Neuronal stem cell (in vitro differentiated cells): ENCODE measurements around the gene RAB3A.
A peak's percentile ranks its signal among the peaks of the same experiment; 100 is the strongest.

Source experiments
- DNase-seq: peaks from one replicate; pipeline ENCODE4 v3.0.0-alpha.2; 2013; ENCODE audit warnings: low spot score
- H2AFZ ChIP-seq: one replicate; pipeline ENCODE4 v1.6.1; 2013; ENCODE audit warnings: mild to moderate bottlenecking, low read length, inconsistent platforms
- H2AK5ac ChIP-seq: 2 replicates; pipeline ENCODE4 v1.6.1; 2013; ENCODE audit warnings: low read depth, mild to moderate bottlenecking, inconsistent platforms, low read length, moderate library complexity, mixed read lengths
- H2BK120ac ChIP-seq: 2 replicates; pipeline ENCODE4 v1.6.1; 2013; ENCODE audit warnings: low read depth, mild to moderate bottlenecking, inconsistent platforms, low read length, moderate library complexity, mixed read lengths
- H2BK12ac ChIP-seq: one replicate; pipeline ENCODE4 v1.6.1; 2013; ENCODE audit warnings: low read length, inconsistent platforms
- H2BK15ac ChIP-seq: 2 replicates; pipeline ENCODE4 v1.6.1; 2013; ENCODE audit warnings: mild to moderate bottlenecking, low read length, inconsistent platforms, mixed read lengths
- H2BK5ac ChIP-seq: one replicate; pipeline ENCODE4 v1.6.1; 2013; ENCODE audit warnings: inconsistent platforms, mild to moderate bottlenecking, low read length, moderate library complexity
- H3K14ac ChIP-seq: one replicate; pipeline ENCODE4 v1.6.1; 2013; ENCODE audit warnings: low read length, inconsistent platforms
- H3K18ac ChIP-seq: 2 replicates; pipeline ENCODE4 v1.6.1; 2013; ENCODE audit warnings: low read length, inconsistent platforms
- H3K23ac ChIP-seq: 2 replicates; pipeline ENCODE4 v1.6.1; 2013; ENCODE audit warnings: low read depth, mild to moderate bottlenecking, mixed read lengths, low read length, inconsistent platforms; ENCODE audit not compliant: poor library complexity
- H3K27ac ChIP-seq: replicated peaks from 3 replicates; pipeline ENCODE4 v1.5.1; 2013; ENCODE audit warnings: low read length, inconsistent platforms
- H3K27me3 ChIP-seq, 3 experiments: 2 replicates each; pipeline ENCODE4 v1.6.1; 2013; ENCODE audit warnings: low read length in 3 of 3, mild to moderate bottlenecking in 2 of 3, inconsistent platforms in 1 of 3, low read depth in 1 of 3, mixed read lengths in 1 of 3, moderate library complexity in 1 of 3; ENCODE audit not compliant: control insufficient read depth in 3 of 3, insufficient read depth in 3 of 3
- H3K36me3 ChIP-seq, 2 donors: replicated peaks in 1 of 2; 2 replicates each; pipeline ENCODE4 v1.6.1; 2013; ENCODE audit warnings: low read length in 2 of 2; ENCODE audit not compliant: control insufficient read depth in 2 of 2, insufficient read depth in 2 of 2
- H3K4ac ChIP-seq: 2 replicates; pipeline ENCODE4 v1.6.1; 2013; ENCODE audit warnings: inconsistent platforms, mild to moderate bottlenecking, low read length, moderate library complexity
- H3K4me1 ChIP-seq, 2 donors: 1 replicate in 1 of 2; 2 replicates in 1 of 2; pipeline ENCODE4 v1.6.1; 2013; ENCODE audit warnings: low read length in 2 of 2, low read depth in 1 of 2; ENCODE audit not compliant: control insufficient read depth in 2 of 2, insufficient read depth in 1 of 2
- H3K4me2 ChIP-seq: one replicate; pipeline ENCODE4 v1.6.1; 2013; ENCODE audit warnings: mild to moderate bottlenecking, low read length, inconsistent platforms; ENCODE audit not compliant: insufficient read depth, poor library complexity, severe bottlenecking
- H3K4me3 ChIP-seq, 2 donors: 2 replicates each; pipeline ENCODE4 v1.5.1; 2013; ENCODE audit warnings: low read length in 2 of 2, mild to moderate bottlenecking in 2 of 2, inconsistent platforms in 1 of 2, moderate library complexity in 1 of 2
- H3K79me1 ChIP-seq: one replicate; pipeline ENCODE4 v1.6.1; 2013; ENCODE audit warnings: low read depth, mild to moderate bottlenecking, inconsistent platforms, low read length, moderate library complexity
- H3K9ac ChIP-seq: one replicate; pipeline ENCODE4 v1.6.1; 2013; ENCODE audit warnings: mild to moderate bottlenecking, low read depth, low read length, inconsistent platforms; ENCODE audit not compliant: poor library complexity
- H3K9me3 ChIP-seq, 2 donors: replicated peaks in 1 of 2; 2 replicates each; pipeline versions ENCODE3 to v1.6.1; 2013; ENCODE audit warnings: low read length in 2 of 2, mild to moderate bottlenecking in 2 of 2, inconsistent platforms in 1 of 2, low read depth in 1 of 2, mixed read lengths in 1 of 2, moderate library complexity in 1 of 2; ENCODE audit not compliant: control insufficient read depth in 2 of 2, insufficient read depth in 1 of 2
- H4K8ac ChIP-seq: one replicate; pipeline ENCODE4 v1.6.1; 2013; ENCODE audit warnings: low read depth, mild to moderate bottlenecking, inconsistent platforms, low read length, moderate library complexity
- H4K91ac ChIP-seq: one replicate; pipeline ENCODE4 v1.6.1; 2013; ENCODE audit warnings: low read length, low read depth, mild to moderate bottlenecking, inconsistent platforms; ENCODE audit not compliant: poor library complexity
- WGBS, 2 donors: extraction: QIAGEN DNeasy Blood & Tissue Kit; methylation state at CpG; one replicate each; pipeline ENCODE4 v1.1.7; 2013; ENCODE audit warnings: missing lambda C conversion rate in 2 of 2, mixed read lengths in 1 of 2; ENCODE audit not compliant: insufficient read length in 2 of 2, insufficient replicate concordance in 1 of 2; ENCODE audit errors: extremely low coverage in 2 of 2; 5-methylcytosine and 5-hydroxymethylcytosine counted together

Gene RAB3A

DNA sequence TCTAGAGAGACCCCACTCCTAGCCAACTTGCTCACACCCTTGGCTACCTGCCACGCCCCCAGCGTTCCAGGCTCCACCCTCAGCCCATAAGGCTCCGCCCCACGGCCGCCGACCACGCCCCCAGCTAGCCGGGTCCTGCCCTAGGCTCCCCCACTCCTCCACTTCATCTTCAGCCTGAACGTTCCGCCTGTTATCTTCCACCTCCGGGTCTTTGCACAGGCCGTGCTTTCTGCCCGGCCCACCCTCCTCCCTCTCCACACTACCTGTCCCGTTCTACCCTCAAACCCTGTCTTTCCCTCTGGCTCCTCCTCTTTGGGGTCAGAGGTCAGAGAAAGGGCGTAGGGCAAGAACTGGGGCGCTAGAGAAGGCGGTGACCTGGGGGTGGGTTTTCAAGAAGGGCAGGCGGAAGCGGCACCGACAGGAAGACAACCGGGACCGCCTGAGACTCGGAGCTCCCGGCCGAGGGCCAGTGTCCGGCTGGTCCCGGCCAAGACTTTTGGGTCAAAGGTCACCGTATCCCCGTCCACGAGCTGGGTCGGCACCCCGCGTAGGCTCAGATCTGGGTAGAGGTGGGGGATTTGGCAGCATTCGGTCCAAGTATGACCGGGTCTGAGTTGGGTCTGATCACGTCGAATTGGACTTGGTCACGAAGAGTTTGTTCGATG lies 20.1 kb upstream of the RAB3A start:
- H3K4me1 ChIP-seq: peaks cover 4 to 14% of the 10 kb centered on the region in 2 donors
- peak; percentile 62 for DNase-seq
- no CpG with 5 or more reads among the region's 39 CpGs for WGBS, 2 donors
- no peak overlapping the region for H3K27ac ChIP-seq
- no peak overlapping the region for H4K91ac ChIP-seq
- no peak overlapping the region for H2BK120ac ChIP-seq
- H2AK5ac ChIP-seq: no peak overlapping the region
- no peaks in the 10 kb centered on the region for H3K79me1 ChIP-seq
- H3K4ac ChIP-seq: no peak overlapping the region
- H2BK5ac ChIP-seq: no peak overlapping the region
- peak overlapping the region; percentile 86 for H3K4me2 ChIP-seq
- H3K36me3 ChIP-seq: no peaks in the 10 kb centered on the region
- no peak overlapping the region for H3K23ac ChIP-seq
- peak overlapping the region; percentile 60 to 85 for H3K4me3 ChIP-seq
- peaks cover 12 to 47% (median 43%) of the 10 kb centered on the region in 3 experiments for H3K27me3 ChIP-seq
- H3K14ac ChIP-seq: peak overlapping the region; percentile 3
- H2BK15ac ChIP-seq: no peak overlapping the region
- H2BK12ac ChIP-seq: no peak overlapping the region
- H3K9ac ChIP-seq: peak overlapping the region; percentile 71
- peaks cover 0 to 5% of the 10 kb centered on the region in 2 donors for H3K9me3 ChIP-seq
- H4K8ac ChIP-seq: no peak overlapping the region
- peak overlapping the region; percentile 96 for H3K18ac ChIP-seq
- H2AFZ ChIP-seq: peak overlapping the region; percentile 94

DNA sequence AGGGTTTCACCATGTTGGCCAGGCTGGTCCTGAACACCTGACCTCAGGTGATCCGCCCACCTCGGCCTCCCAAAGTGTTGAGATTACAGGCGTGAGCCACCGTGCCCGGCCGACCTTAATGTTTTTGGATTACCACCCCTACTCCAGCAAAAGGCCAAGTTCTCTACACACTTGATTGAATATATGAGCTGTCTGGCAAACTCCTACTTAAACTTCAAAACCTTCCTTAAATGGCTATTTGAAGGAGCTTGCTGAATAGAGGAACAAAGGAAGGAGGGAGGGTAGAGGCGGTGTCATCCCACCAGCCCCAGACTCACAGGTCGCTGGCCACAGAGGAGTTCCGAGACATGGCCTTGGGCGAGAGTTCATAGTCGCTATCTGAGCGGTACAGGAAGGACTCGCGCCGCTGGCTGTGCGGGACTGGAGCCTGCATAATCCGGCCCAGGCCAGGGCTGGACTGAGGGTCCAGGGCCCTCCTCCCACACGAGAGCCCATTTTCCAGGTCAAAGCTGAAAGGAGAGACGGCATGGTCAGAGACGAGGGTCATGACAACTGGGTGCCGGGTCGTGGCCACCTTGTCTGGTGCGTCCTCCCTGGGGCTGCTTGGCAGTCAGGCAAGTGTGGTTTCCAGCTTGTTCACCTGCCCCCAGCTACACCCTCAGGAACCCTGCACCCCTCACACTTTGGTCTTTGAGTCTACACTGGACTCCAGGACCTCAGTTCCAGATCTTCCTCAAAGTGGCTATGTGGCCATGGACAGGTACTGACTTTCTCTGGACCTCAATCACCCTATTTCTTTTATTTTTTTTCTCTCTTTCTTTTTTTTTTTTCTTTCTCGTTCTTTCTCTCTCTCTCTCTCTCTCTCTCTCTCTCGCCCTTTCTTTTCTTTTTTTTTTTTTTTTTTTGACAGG lies 18.2 kb upstream of the RAB3A start:
- peak overlapping the region; percentile 77 for H3K23ac ChIP-seq
- H2BK5ac ChIP-seq: no peak overlapping the region
- H3K9ac ChIP-seq: no peak overlapping the region
- no CpG with 5 or more reads among the region's 25 CpGs for WGBS, 2 donors
- H3K9me3 ChIP-seq: peaks cover 0 to 5% of the 10 kb centered on the region in 2 donors
- H4K8ac ChIP-seq: no peak overlapping the region
- no peaks in the 10 kb centered on the region for H3K79me1 ChIP-seq
- no peaks in the 10 kb centered on the region for H3K36me3 ChIP-seq
- no peak overlapping the region for H3K18ac ChIP-seq
- H3K4ac ChIP-seq: peak overlapping the region; percentile 47
- H2AK5ac ChIP-seq: peak overlapping the region; percentile 61
- H2BK15ac ChIP-seq: no peak overlapping the region
- H3K4me1 ChIP-seq: peaks cover 4 to 14% of the 10 kb centered on the region in 2 donors
- no peak overlapping the region for H3K4me2 ChIP-seq
- H3K4me3 ChIP-seq: no peak overlapping the region
- peaks cover 12 to 56% (median 38%) of the 10 kb centered on the region in 3 experiments for H3K27me3 ChIP-seq
- H2AFZ ChIP-seq: no peak overlapping the region
- no peak overlapping the region for H4K91ac ChIP-seq
- no peak for DNase-seq
- H2BK12ac ChIP-seq: peak overlapping the region; percentile 54
- H3K27ac ChIP-seq: no peak overlapping the region
- no peak overlapping the region for H3K14ac ChIP-seq
- H2BK120ac ChIP-seq: peak overlapping the region; percentile 67

GRCh38 chr19:18220632-18221275 lies 16.9 kb upstream of the RAB3A start:
- H4K91ac ChIP-seq: no peak overlapping the region
- H2BK120ac ChIP-seq: no peak overlapping the region
- H3K9me3 ChIP-seq: peaks cover 0 to 5% of the 10 kb centered on the region in 2 donors
- no peak overlapping the region for H2BK15ac ChIP-seq
- no peak overlapping the region for H2BK5ac ChIP-seq
- H3K4me3 ChIP-seq: no peak overlapping the region
- H3K4ac ChIP-seq: no peak overlapping the region
- whole genome bisulfite sequencing, 2 donors: no CpG with 5 or more reads among the region's 33 CpGs
- no peak overlapping the region for H2BK12ac ChIP-seq
- peak overlapping the region; percentile 11 for H3K4me2 ChIP-seq
- no peak for DNase-seq
- H3K27me3 ChIP-seq: peaks cover 11 to 45% (median 25%) of the 10 kb centered on the region in 3 experiments
- H3K18ac ChIP-seq: peak overlapping the region; percentile 81
- no peak overlapping the region for H2AFZ ChIP-seq
- no peaks in the 10 kb centered on the region for H3K79me1 ChIP-seq
- H3K36me3 ChIP-seq: no peaks in the 10 kb centered on the region
- peaks cover 4 to 12% of the 10 kb centered on the region in 2 donors for H3K4me1 ChIP-seq
- H3K9ac ChIP-seq: no peak overlapping the region
- H3K23ac ChIP-seq: peak overlapping the region; percentile 73
- H3K14ac ChIP-seq: no peak overlapping the region
- H2AK5ac ChIP-seq: peak overlapping the region; percentile 40
- no peak overlapping the region for H3K27ac ChIP-seq
- H4K8ac ChIP-seq: no peak overlapping the region
